GM10266 (cell line): ENCODE results near the gene ORMDL2.

Source experiments
- DNase-seq: peaks from one replicate; pipeline ENCODE4 v3.0.0; 2012; ENCODE audit errors: extremely low spot score
- CTCF ChIP-seq: IDR thresholded peaks from 2 replicates; pipeline ENCODE4 v1.5.1; 2012; ENCODE audit warnings: mild to moderate bottlenecking, low read depth; ENCODE audit not compliant: control insufficient read depth, insufficient read depth; ENCODE audit errors: missing control alignments

The ORMDL2 gene

GRCh38 chr12:55845785-55846496, 28.1 kb downstream of the ORMDL2 start:
- DNase-seq: no peak
- TF ChIP-seq CTCF: no peak

GRCh38 chr12:55847033-55847432, 29.2 kb downstream of the ORMDL2 start:
- DNase-seq: no peak
- TF ChIP-seq CTCF: no peak

GRCh38 chr12:55847603-55848291, 29.9 kb downstream of the ORMDL2 start:
- TF ChIP-seq CTCF: no peak
- no peak for DNase-seq

- DNase-seq: no peak
- TF ChIP-seq CTCF: no peak
Measured at GRCh38 chr12:55849616-55850343, 31.9 kb downstream of the ORMDL2 start.

GRCh38 chr12:55850401-55850800, 32.6 kb downstream of the ORMDL2 start:
- TF ChIP-seq CTCF: no peak
- no peak for DNase-seq

GRCh38 chr12:55850893-55851292, 33.1 kb downstream of the ORMDL2 start:
- TF ChIP-seq CTCF: no peak
- DNase-seq: no peak
